NOMO-1 (cell line): ENCODE measurements around the gene COMMD1.

ENCODE experiments used
- DNase-seq, 2 experiments: peaks; one replicate each; lab custom pipeline; 2025; ENCODE audit not compliant: unreplicated experiment in 2 of 2; lab: John Stamatoyannopoulos, UW

The COMMD1 gene

DNA sequence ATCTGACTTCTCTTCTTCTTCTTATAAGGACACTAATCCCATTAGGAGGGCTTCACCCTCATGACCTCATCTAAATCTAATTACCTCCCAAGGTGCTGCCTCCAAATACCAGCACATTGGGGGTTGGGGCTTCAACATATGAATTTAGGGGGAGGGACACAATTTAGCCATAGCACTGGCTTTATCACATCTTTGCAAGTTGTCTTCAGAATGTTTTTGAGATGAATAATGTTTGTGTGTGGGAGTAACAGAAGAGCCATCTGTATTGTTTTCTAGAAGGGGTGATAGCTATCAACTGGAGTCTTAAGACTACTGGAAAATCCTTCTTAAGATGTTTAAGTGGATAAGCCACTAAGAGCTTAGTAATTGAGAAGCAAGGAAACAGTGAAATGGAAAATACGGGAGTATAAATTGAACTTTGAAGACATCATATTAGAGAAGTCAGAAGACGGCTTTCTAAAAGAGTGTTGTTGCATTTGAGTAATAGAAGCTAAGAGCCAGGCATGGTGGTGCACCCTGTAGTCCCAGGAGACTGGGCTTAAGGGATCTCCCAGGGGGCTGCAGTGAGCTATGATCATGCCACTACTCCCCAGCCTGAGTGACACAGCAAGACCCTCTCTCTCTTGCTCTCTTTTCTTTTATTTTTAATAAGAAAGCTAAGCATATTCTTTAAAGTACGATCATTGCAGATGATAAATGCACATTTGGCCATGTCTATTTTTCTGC is 257.8 kb downstream of the COMMD1 start:
- DNase-seq: no peak

DNA sequence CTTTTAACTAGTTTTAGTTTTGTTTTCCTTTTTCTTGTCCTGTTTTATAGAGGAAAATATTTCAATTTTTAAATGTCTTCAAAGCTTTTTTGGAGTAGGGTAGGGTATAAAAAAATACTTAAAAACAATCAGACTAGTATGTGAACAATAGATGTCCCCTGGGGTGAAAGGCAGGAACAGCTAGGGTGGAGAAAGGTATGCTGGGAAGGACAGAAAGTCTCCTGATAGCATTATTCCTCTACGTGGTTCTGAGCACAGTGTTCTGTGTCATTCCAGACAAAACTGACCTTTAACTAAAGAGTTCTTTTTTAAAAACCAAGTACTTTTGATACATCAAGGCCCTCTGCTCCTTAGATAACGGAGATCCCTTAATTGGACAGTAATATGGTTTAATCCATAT is 258.4 kb downstream of the COMMD1 start:
- no peak for DNase-seq

- DNase-seq: no peak
Measured at GRCh38 chr2:62175728-62176127, 270.3 kb downstream of the COMMD1 start.

DNA sequence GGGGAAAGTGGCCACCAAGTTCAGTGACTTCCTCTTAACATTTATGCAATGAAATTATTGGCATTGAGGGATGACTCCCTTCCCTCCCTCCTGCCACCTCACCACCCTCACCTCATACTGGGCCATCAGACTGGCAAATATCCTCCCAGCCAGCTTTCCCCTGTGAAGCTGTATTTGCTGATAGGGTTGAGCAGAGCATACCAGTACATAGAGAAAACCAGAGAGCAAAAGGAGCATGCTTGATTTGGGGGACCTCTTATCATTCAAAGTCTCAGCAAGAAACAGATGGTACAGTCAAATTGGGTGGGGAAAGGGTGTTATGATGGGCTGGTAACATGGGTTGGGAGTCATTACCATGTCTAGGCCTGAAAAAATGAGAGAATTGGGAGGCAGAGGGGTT is 271.3 kb downstream of the COMMD1 start:
- peak; percentile 4 to 5 for DNase-seq

DNA sequence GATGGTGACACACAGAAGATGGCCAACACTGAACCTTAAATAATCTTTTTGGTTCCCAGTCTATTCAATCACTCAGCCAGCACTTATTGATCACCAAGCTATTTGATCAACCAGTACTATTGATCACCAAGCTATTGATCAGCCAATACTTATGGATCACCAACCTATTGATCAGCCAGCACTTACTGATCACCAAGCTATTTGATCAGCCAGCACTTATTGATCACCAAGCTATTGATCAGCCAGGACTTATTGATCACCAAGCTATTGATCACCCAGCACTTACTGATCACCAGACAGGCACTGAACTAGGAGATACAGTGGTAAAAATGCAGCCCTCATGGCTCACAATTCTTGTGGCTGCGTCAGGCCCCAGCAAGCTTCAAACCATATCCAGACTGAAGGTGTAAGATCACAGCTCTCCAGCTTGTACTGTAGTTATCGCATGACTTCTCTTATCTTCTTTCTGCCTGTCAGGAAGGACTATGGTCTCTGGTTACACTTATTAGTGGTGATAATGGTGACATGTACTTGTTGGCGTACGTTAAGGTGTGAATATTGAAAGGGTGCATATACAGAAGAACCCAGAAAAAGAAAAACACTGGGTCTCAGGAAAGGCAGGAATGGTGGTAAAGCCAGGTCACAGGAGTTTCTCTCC is 272.0 kb downstream of the COMMD1 start:
- DNase-seq: no peak

DNA sequence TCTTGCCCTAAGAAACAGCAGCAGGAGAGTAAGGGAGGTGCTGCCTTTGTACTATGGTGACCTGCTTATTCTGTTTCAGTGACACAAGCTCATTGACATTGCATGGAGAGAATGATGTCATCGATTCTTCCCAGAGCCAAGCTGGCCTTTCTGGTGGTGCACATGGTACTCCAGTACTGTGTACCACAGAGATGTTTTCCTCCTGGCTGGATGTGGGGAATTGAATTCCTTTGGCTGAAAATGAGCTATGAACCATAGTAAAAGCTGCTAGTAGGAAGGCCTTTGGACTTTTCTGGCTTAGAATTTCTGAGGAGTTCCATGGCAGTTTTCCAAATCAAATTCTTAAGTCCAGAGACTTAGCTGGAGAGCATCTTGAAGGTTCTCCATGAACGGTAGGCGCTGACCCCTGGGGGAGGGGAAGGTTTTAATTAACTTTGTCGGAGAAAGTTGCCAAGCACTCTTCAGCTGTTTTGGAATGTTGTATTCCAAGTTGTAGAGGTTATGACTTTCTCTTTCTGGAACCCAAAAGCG is 273.3 kb downstream of the COMMD1 start:
- no peak for DNase-seq

- no peak for DNase-seq
Measured at GRCh38 chr2:62180975-62181374, 275.5 kb downstream of the COMMD1 start.

GRCh38 chr2:62181843-62182242 is 276.4 kb downstream of the COMMD1 start:
- no peak for DNase-seq

- DNase-seq: no peak
Measured at GRCh38 chr2:62184512-62185230, 279.2 kb downstream of the COMMD1 start.
